Activated CD8-positive, alpha-beta T cell treated with anti-CD3 and anti-CD28 coated beads for 36 hours (primary cell): Measurements from ENCODE around the gene OSBPL5. TPM values are rescaled to one million over a fixed set of nuclear protein-coding genes. Genes with fewer than 3 reads are reported as not detected.

ENCODE experiments used
- ATAC-seq: fragments of 200-7000 bp; cut with Tn5 transposase; one replicate; pipeline ENCODE4 v1.10.0; 2021; ENCODE audit warnings: mild to moderate bottlenecking, moderate library complexity
- CTCF ChIA-PET: fragments of 350-600 bp; sonication (Branson Sonifier 250); formaldehyde crosslinking; loops from one replicate; lab custom pipeline; 2021; ENCODE audit warnings: antibody characterized with exemption; lab: Charles Lee
- POLR2A ChIA-PET: fragments of 350-600 bp; sonication (Branson Sonifier 250); formaldehyde crosslinking; loops from one replicate; lab custom pipeline; 2021; ENCODE audit warnings: antibody characterized with exemption; lab: Charles Lee
- DNase-seq: peaks from one replicate; pipeline ENCODE4 v3.0.0-alpha.2; 2020
- H3K27ac Mint-ChIP-seq: one replicate; pipeline ENCODE4 v1.8.0; 2021; ENCODE audit warnings: mild to moderate bottlenecking, mixed read lengths
- H3K27me3 Mint-ChIP-seq: one replicate; pipeline ENCODE4 v1.8.0; 2021; ENCODE audit warnings: mixed read lengths
- H3K36me3 Mint-ChIP-seq: one replicate; pipeline ENCODE4 v1.8.0; 2021; ENCODE audit warnings: low read depth, mixed read lengths
- H3K4me1 Mint-ChIP-seq: one replicate; pipeline ENCODE4 v1.8.0; 2021; ENCODE audit warnings: low read depth, mixed read lengths
- H3K4me3 Mint-ChIP-seq: one replicate; pipeline ENCODE4 v1.8.0; 2021; ENCODE audit warnings: mild to moderate bottlenecking, moderate library complexity, mixed read lengths
- H3K9me3 Mint-ChIP-seq: one replicate; pipeline ENCODE4 v1.8.0; 2021; ENCODE audit warnings: mixed read lengths
- CTCF ChIP-seq: fragments of 200-600 bp; IDR thresholded peaks from one replicate; pipeline ENCODE4 v1.8.0; 2022; ENCODE audit warnings: antibody characterized with exemption, mild to moderate bottlenecking
- intact Hi-C: fragments of 100-400 bp; cut with micrococcal nuclease; formaldehyde crosslinking; loops from one replicate; pipeline ENCODE4 v1.10.0; 2022
- total RNA-seq, 2 experiments: library from RNA; stranded (reverse); gene quantifications; one replicate each; pipeline ENCODE4 v1.2.3, GENCODE V29; 2021

OSBPL5 gene
- total RNA-seq, 2 experiments from 2014 or later = 4.8 to 5.9 TPM

DNA sequence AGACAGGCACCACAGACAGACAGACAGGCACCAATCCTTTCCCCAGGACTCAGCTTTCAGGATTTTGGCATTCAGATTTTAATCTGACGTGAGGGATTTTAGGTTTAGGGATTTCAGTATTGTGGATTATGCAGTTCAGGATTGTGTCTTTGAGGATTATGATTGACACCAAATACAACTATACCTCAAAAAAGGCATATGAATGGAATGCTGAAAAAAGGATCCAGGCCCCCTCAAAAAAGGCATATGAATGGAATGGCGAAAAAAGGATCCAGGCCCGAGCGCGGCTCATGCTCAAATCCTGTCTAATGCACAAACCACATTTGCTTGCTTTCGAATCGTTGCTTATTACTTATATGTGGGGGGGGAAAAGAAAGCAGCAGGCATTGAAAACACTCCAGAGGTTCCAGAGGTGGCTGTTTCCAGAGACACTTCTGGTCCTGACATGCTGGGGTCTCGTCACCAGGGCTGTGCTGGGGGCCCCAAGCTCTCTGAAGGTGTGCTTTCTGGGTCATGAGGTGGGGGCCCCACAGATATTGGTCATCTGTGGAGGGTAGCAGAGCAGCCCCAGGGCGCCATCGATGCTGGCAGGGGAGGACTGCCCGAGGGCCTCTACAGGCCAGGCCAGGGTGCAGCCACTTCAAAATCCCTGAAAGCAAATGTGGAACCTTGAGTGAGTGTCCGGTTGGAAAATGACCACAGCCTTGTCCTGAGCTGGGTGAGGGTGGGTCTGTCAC, 16.8 kb upstream of the OSBPL5 start:
- DNase-seq (no peak), ATAC-seq (no peak)
- ChIA-PET POLR2A (no interaction called here), CTCF (no interaction called here)
- Mint-ChIP-seq H3K4me1 (no peaks in the 10 kb centered on the region), H3K9me3 (peaks cover 5% of the 10 kb centered on the region), H3K27me3 (no peaks in the 10 kb centered on the region), H3K36me3 (no peaks in the 10 kb centered on the region), H3K27ac (no peak overlapping the region), H3K4me3 (no peak overlapping the region)
- TF ChIP-seq CTCF = no peak
- intact Hi-C loops = no loop called here

GRCh38 chr11:3180869-3181268, 15.8 kb upstream of the OSBPL5 start:
- no peak overlapping the region for H3K4me3 Mint-ChIP-seq
- intact Hi-C loops = no loop called here
- H3K27me3 Mint-ChIP-seq = peaks cover 2% of the 10 kb centered on the region
- H3K9me3 Mint-ChIP-seq = peaks cover 10% of the 10 kb centered on the region
- TF ChIP-seq CTCF = no peak
- peaks cover 1% of the 10 kb centered on the region for H3K36me3 Mint-ChIP-seq
- no peaks in the 10 kb centered on the region for H3K4me1 Mint-ChIP-seq
- ATAC-seq (no peak), DNase-seq (no peak)
- ChIA-PET POLR2A (interaction anchor here (0.5 kb wide), 1 partner anchor 281 kb away, joined by 3 read pairs; no protein-coding TSS in a partner anchor), CTCF (no interaction called here)
- H3K27ac Mint-ChIP-seq = no peak overlapping the region

DNA sequence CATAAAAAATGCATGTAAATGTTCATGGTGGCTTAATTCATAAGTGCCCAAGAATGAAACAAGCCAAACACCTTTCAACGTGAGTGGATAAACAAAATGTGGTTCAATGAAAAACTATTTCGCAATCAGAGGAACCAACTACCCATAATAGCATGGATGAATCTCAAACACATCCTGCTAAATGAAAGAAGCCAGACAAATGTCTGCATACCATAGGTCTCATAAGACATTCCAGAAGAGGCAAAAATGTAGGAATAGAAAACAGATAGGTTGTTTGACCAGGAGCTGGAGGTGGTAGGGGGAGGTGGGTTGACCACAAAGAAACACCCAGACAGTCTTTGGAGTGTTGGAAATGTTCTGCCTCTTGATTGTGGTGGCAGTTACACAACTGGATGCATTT, 13.2 kb upstream of the OSBPL5 start:
- DNase-seq = no peak
- H3K4me1 Mint-ChIP-seq = no peaks in the 10 kb centered on the region
- H3K36me3 Mint-ChIP-seq = peaks cover 2% of the 10 kb centered on the region
- POLR2A ChIA-PET = no interaction called here
- H3K27ac Mint-ChIP-seq = no peak overlapping the region
- no peak for ATAC-seq
- no peak overlapping the region for H3K4me3 Mint-ChIP-seq
- no peak for TF ChIP-seq CTCF
- intact Hi-C loops = no loop called here
- peaks cover 15% of the 10 kb centered on the region for H3K9me3 Mint-ChIP-seq
- peaks cover 3% of the 10 kb centered on the region for H3K27me3 Mint-ChIP-seq
- CTCF ChIA-PET = no interaction called here

DNA sequence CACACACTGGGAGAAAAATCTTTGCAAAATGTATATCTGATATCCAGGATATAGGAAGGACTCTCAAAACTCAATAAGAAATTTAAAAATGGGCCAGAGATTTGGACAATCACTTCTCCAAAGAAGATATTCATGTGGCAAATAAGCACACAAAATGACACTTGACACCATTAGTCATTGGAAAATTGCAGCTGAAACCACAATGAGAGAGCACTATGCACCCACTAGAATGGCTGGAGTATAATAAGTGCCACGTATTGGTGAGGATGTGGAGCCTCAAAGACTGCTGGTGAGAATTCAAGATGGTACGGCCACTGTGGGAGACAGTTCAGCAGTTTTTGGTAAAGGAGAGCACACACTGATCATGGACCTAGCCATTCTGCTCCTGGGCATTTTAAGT, 12.8 kb upstream of the OSBPL5 start:
- Mint-ChIP-seq H3K27ac (no peak overlapping the region), H3K27me3 (peaks cover 3% of the 10 kb centered on the region), H3K4me3 (no peak overlapping the region), H3K4me1 (no peaks in the 10 kb centered on the region), H3K9me3 (peaks cover 15% of the 10 kb centered on the region), H3K36me3 (peaks cover 2% of the 10 kb centered on the region)
- no peak for ATAC-seq
- no peak for TF ChIP-seq CTCF
- DNase-seq = no peak
- intact Hi-C loops = no loop called here
- CTCF ChIA-PET = no interaction called here
- POLR2A ChIA-PET = no interaction called here

- ChIA-PET CTCF (no interaction called here), POLR2A (no interaction called here)
- Mint-ChIP-seq H3K27ac (no peak overlapping the region), H3K4me1 (peaks cover 4% of the 10 kb centered on the region), H3K4me3 (no peak overlapping the region), H3K9me3 (peaks cover 15% of the 10 kb centered on the region), H3K27me3 (peaks cover 3% of the 10 kb centered on the region), H3K36me3 (peaks cover 2% of the 10 kb centered on the region)
- no peak for TF ChIP-seq CTCF
- ATAC-seq = no peak
- intact Hi-C loops = no loop called here
- no peak for DNase-seq
Measured at GRCh38 chr11:3176487-3176886, 11.4 kb upstream of the OSBPL5 start.
